Chondrocyte (in vitro differentiated cells): ENCODE measurements around the gene NR3C2. TPM values are rescaled to one million over a fixed set of nuclear protein-coding genes. Genes with fewer than 3 reads are reported as not detected.

Source experiments
- DNase-seq: peaks from one replicate; pipeline ENCODE4 v3.0.0; 2021; ENCODE audit warnings: mixed read lengths, low spot score
- H3K27ac Mint-ChIP-seq: one replicate; pipeline ENCODE4 v1.8.0; 2021; ENCODE audit warnings: mild to moderate bottlenecking, moderate library complexity, mixed read lengths; ENCODE audit not compliant: unreplicated experiment
- H3K27me3 Mint-ChIP-seq: 2 replicates; pipeline ENCODE4 v1.8.0; 2021; ENCODE audit warnings: low read depth, mixed read lengths
- H3K36me3 Mint-ChIP-seq: 2 replicates; pipeline ENCODE4 v1.8.0; 2021; ENCODE audit warnings: low read depth, mixed read lengths
- H3K4me1 Mint-ChIP-seq: 2 replicates; pipeline ENCODE4 v1.8.0; 2021; ENCODE audit warnings: low read depth, mild to moderate bottlenecking, mixed read lengths
- H3K4me3 Mint-ChIP-seq: one replicate; pipeline ENCODE4 v1.8.0; 2021; ENCODE audit warnings: mild to moderate bottlenecking, moderate library complexity, mixed read lengths; ENCODE audit not compliant: unreplicated experiment
- H3K9me3 Mint-ChIP-seq: 2 replicates; pipeline ENCODE4 v1.8.0; 2021; ENCODE audit warnings: low read depth, mixed read lengths
- CTCF ChIP-seq: fragments of 200-600 bp; sonication (generic); IDR thresholded peaks from 2 replicates; pipeline ENCODE4 v1.5.0; 2021; ENCODE audit warnings: antibody characterized with exemption, mild to moderate bottlenecking, moderate library complexity
- total RNA-seq: library from RNA; stranded (reverse); gene quantifications from 3 replicates; pipeline ENCODE4 v1.2.1, GENCODE V29; 2021

NR3C2 gene
- total RNA-seq, 1 donor from 2014 or later, result 0.20 TPM

GRCh38 chr4:148435654-148436406 lies 6.4 kb downstream of the NR3C2 start:
- Mint-ChIP-seq H3K36me3 (no peaks in the 10 kb centered on the region), H3K27ac (no peak overlapping the region), H3K4me3 (no peak overlapping the region), H3K4me1 (no peaks in the 10 kb centered on the region), H3K27me3 (peaks cover 61% of the 10 kb centered on the region), H3K9me3 (no peaks in the 10 kb centered on the region)
- DNase-seq, result no peak
- TF ChIP-seq CTCF, result no peak

- no peak for DNase-seq
- Mint-ChIP-seq H3K27ac (no peak overlapping the region), H3K4me1 (no peaks in the 10 kb centered on the region), H3K9me3 (no peaks in the 10 kb centered on the region), H3K27me3 (peaks cover 49% of the 10 kb centered on the region), H3K4me3 (no peak overlapping the region), H3K36me3 (no peaks in the 10 kb centered on the region)
- no peak for TF ChIP-seq CTCF
Measured at GRCh38 chr4:148434075-148434773, 8.0 kb downstream of the NR3C2 start.

- no peak for DNase-seq
- TF ChIP-seq CTCF, result no peak
- Mint-ChIP-seq H3K4me3 (no peak overlapping the region), H3K4me1 (no peaks in the 10 kb centered on the region), H3K9me3 (no peaks in the 10 kb centered on the region), H3K27me3 (peaks cover 47% of the 10 kb centered on the region), H3K36me3 (no peaks in the 10 kb centered on the region), H3K27ac (no peak overlapping the region)
Measured at GRCh38 chr4:148431401-148431800, 10.8 kb downstream of the NR3C2 start.

- Mint-ChIP-seq H3K36me3 (no peaks in the 10 kb centered on the region), H3K27me3 (peaks cover 47% of the 10 kb centered on the region), H3K9me3 (no peaks in the 10 kb centered on the region), H3K27ac (no peak overlapping the region), H3K4me1 (no peaks in the 10 kb centered on the region), H3K4me3 (no peak overlapping the region)
- no peak for TF ChIP-seq CTCF
- no peak for DNase-seq
Measured at GRCh38 chr4:148430854-148431253, 11.4 kb downstream of the NR3C2 start.

GRCh38 chr4:148429206-148429605 lies 13.0 kb downstream of the NR3C2 start:
- no peaks in the 10 kb centered on the region for H3K9me3 Mint-ChIP-seq
- H3K36me3 Mint-ChIP-seq, result no peaks in the 10 kb centered on the region
- no peak overlapping the region for H3K4me3 Mint-ChIP-seq
- no peak overlapping the region for H3K27ac Mint-ChIP-seq
- DNase-seq, result no peak
- TF ChIP-seq CTCF, result no peak
- no peaks in the 10 kb centered on the region for H3K4me1 Mint-ChIP-seq
- peaks cover 39% of the 10 kb centered on the region for H3K27me3 Mint-ChIP-seq
